Globus pallidus (tissue), 1 donor: ENCODE data around the gene LILRB1.
"Not testable (repeated sequence)": the region's sequence is repeated elsewhere in the genome, so short reads cannot be mapped to it uniquely, and the experiment has no call there.

Experiments
- DNase-seq: peaks from one replicate; pipeline ENCODE4 v3.0.0-alpha.2; 2015; ENCODE audit warnings: low spot score

LILRB1 gene

GRCh38 chr19:54630262-54630661, at the start of gene LILRB1:
Gene LILRB1 (plus strand): TSS chr19:54630484. CDS start chr19:54631074, 590 bp downstream.
- not testable (repeated sequence) for DNase-seq

- DNase-seq: no peak
Measured at GRCh38 chr19:54586397-54586796, 43.9 kb upstream of the LILRB1 start.

GRCh38 chr19:54587026-54587425, 43.3 kb upstream of the LILRB1 start:
- DNase-seq: no peak

GRCh38 chr19:54593445-54593844, 36.8 kb upstream of the LILRB1 start, which contains the start of gene LILRA1:
Gene LILRA1 (plus strand): TSS chr19:54593632. CDS start chr19:54594245, 613 bp downstream.
- peak; percentile 33 for DNase-seq

GRCh38 chr19:54593931-54594626, 36.2 kb upstream of the LILRB1 start:
- DNase-seq: not testable (repeated sequence)

GRCh38 chr19:54594737-54595136, 35.5 kb upstream of the LILRB1 start:
- DNase-seq: no peak

- not testable (repeated sequence) for DNase-seq
Measured at GRCh38 chr19:54595680-54596436, 34.4 kb upstream of the LILRB1 start.

GRCh38 chr19:54600212-54600611, 30.1 kb upstream of the LILRB1 start:
- no peak for DNase-seq

GRCh38 chr19:54606230-54606629, 24.1 kb upstream of the LILRB1 start:
- no peak for DNase-seq

- no peak for DNase-seq
Measured at GRCh38 chr19:54606891-54607784, 23.1 kb upstream of the LILRB1 start.

- no peak for DNase-seq
Measured at GRCh38 chr19:54607785-54608150, 22.5 kb upstream of the LILRB1 start.

- DNase-seq: no peak
Measured at GRCh38 chr19:54608205-54608604, 22.1 kb upstream of the LILRB1 start.

- no peak for DNase-seq
Measured at GRCh38 chr19:54608792-54609191, 21.5 kb upstream of the LILRB1 start.

GRCh38 chr19:54609356-54609791, 20.9 kb upstream of the LILRB1 start:
- DNase-seq: no peak

GRCh38 chr19:54612428-54612827, 17.9 kb upstream of the LILRB1 start:
- no peak for DNase-seq

GRCh38 chr19:54614726-54615125, 15.6 kb upstream of the LILRB1 start:
- no peak for DNase-seq

- DNase-seq: no peak
Measured at GRCh38 chr19:54616057-54616456, 14.2 kb upstream of the LILRB1 start.

- no peak for DNase-seq
Measured at GRCh38 chr19:54616821-54617560, 13.3 kb upstream of the LILRB1 start.

- no peak for DNase-seq
Measured at GRCh38 chr19:54620464-54620863, 9.8 kb upstream of the LILRB1 start.

- DNase-seq: no peak
Measured at GRCh38 chr19:54622431-54622830, 7.9 kb upstream of the LILRB1 start.

- not testable (repeated sequence) for DNase-seq
Measured at GRCh38 chr19:54624234-54624633, 6.0 kb upstream of the LILRB1 start.
